HG03066 (cell line): ENCODE measurements around the gene LEFTY1.

Experiments used
- ATAC-seq: cut with Tn5 transposase; IDR thresholded peaks from one replicate; pipeline ENCODE4 v1.9.1; 2021; ENCODE audit warnings: low read depth; ENCODE audit not compliant: unreplicated experiment

The LEFTY1 gene

GRCh38 chr1:225874431-225874830, 14.5 kb downstream of the LEFTY1 start:
- no peak for ATAC-seq

DNA sequence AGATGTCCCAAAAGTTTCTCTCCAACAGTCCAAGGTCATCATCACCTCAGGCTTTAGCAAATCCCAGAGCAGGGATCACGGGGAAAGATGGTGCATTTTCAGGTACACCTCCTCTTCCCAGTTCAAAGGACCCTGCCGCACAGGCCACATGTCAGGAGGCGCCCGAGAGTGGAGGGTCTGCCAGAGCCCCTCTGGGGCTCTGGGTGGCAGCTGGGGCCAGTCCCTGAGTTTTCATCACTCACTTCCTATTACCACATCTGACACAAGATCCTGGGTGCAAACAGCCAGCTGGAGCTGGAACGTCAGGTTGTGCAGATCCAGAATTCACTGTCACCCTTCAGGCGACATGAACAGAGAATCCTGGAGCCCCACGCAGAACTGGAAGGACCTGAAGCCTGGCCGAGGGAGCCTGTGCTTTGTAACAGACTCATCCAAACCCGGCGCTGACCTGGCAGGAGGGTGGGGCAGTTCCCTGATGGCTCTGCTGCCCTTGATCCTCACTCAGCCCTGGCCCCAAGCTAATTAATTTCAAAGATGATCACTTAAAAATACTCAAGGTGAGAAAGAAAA, 15.6 kb downstream of the LEFTY1 start:
- no peak for ATAC-seq

DNA sequence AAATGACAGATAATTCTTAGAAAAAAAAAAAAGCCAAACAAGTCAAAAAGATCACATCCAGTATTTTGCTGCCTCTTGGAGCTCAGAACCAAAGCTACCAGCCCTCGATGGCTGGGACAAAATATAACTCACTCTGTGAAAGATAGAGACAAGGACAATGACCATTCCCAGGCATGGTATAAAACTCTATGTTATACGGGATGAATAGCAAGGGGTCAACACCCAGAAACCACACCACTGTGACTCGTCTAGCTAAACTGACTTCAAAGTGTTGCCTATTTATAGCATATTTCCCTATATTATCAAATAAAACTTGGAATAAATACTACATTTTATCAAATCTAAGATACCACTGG, 16.9 kb downstream of the LEFTY1 start:
- no peak for ATAC-seq

- no peak for ATAC-seq
Observed at GRCh38 chr1:225871359-225872074, 17.4 kb downstream of the LEFTY1 start.

GRCh38 chr1:225870911-225871310, 18.0 kb downstream of the LEFTY1 start:
- ATAC-seq = no peak

DNA sequence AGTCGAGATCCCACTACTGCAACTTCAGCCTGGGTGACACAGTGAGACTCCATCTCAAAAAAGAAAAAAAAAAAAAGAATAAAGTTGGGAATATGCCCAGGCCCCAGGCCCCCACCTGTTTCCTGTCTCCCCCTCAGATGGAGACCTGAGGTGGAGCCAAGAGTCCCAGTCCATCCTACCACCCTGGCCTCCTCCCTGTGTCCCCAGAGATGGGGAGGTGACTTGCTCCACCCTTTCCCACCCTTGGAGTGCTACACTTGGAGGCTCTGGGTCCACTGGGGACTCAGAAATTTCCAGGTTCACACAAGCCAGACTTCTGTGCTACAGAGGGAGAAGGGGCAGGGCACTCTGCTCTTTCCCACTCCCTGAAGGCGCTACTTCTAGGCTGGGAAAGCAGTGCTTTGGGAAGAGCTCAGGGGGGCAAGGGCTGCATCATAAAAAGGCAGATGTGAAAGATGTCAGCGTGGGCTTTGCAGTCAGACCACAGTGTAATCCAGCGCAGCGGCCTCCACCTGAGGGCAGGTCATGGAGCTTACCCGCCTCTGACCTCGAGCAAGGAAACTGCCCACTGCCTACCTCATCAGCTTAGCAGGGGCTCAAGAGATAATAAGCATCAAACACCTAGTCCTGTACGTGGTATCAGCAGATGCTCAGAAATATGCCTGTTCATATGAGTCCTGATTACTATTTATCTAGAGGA, 20.2 kb downstream of the LEFTY1 start:
- no peak for ATAC-seq

- no peak for ATAC-seq
Observed at GRCh38 chr1:225866981-225867380, 22.0 kb downstream of the LEFTY1 start.

DNA sequence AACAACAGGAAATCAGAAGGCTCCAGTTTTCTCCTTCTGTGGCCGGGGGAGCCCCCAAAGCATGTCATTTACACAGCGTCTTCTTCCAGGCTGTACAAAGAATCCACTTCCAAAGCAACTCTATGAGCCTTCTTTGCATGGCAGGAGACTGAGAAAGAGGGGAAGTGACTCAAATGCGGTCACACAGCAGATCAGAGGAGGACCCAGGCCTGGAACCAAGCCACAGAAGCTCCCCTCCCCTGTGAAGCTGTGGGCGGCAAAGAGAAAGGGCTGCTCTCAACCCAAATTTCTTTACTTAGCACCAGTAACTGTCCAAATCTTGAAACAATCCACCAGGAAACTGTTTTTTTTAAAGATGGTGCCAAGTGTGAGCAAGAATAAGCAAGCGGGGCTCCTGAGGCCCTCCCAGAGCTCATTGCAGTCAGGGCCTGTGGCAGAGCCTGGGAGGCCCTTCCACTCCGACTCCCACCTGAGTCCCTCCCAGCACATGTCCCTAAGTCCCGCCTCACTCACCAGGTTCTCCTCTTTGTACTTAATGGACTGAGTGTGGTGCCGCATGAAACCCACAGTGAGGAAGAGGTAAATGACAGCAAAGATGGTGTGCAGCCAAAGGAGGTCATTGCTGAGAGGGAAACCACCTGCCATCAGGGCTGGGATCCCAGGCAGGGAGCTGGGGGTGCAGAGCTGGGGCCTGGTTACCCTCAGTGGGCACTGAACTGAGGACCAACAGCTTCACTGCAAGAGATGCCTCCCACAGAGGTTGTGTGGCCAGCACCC, 22.7 kb downstream of the LEFTY1 start:
- ATAC-seq = no peak

GRCh38 chr1:225865514-225865913, 23.4 kb downstream of the LEFTY1 start:
- no peak for ATAC-seq

DNA sequence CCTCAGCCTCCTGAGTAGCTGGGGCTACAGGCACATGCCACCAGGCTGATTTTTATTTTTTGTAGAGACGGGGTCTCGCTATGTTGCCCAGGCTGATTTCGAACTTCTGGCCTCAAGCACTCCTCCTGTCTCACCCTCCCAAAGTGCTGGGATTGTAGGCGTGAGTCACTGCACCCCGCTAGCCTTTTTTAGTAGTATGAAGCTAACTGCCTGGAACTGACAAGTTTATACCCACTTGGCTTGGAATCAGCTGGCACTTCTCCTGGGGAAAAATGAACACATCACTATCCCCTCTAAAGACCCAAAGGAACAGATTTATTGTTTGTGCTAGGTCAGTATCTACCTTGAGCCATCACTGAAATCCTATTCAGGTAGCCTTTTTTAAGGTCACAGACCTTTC, 25.8 kb downstream of the LEFTY1 start:
- no peak for ATAC-seq

- no peak for ATAC-seq
Observed at GRCh38 chr1:225862581-225862950, 26.4 kb downstream of the LEFTY1 start.

- no peak for ATAC-seq
Observed at GRCh38 chr1:225861834-225862580, 26.9 kb downstream of the LEFTY1 start.

DNA sequence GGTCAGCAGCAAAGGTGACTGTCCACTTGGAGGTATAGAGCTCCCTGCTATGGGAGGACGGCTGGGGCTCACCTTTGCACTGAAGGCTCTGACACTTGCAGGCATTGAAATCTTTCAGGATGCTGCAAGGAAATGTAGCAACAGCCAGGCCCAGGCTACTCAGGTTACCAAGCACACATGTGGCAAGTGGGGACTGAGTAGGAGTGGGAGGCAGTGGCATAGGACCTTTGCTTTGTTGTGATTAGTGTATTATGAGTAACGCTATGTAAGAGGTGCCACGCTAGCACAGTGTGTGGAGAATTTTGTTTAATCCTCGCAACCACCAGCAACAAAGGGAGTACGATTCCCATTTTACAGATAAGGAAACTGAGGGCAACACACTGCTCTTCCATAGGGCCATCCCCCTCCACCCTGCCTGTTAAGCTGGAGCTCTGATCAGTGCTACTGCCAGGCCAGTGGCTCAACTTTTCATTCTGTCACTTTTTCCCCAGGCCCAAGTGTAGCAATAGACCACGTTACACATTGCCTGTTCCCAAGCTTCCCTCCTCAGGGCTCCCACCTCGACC, 28.0 kb downstream of the LEFTY1 start:
- no peak for ATAC-seq

DNA sequence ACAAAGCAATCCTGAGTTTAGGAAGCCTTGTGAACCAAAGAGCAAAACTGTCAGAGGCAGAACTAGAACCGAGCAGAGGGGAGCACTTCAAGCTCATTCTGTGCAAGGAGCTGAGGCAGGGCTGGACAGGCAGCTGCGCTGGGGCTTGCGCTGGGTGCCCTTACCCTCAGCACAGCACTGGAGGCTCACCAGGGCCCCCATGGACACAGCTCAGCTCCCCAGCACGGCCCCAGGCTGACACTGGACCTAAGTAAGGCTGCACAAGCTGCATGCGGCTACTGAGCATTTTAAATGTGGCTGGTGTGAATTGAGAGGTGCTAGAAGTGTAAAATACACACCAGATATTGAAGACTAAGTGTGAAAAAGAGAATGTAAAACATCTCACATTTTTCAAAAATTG, 28.8 kb downstream of the LEFTY1 start:
- no peak for ATAC-seq

DNA sequence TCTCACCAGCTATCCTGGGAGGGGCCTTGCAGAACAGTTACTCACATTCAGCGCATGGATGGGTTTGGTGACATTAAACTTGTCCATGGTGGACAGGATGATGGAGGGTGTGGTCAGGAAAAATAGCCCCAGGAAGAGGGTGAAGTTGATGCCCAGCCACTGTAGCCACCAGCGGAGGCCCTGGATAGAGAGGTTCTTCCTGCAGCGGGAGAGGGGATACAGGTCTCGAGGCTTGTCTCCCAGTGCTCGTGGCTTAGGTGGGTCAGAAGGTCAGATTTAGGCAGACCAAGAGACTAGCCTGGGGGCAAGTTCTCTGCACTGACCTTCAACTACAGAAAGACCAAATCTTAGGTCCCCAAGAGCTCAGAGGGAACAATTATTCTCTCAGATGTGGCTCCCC, 29.8 kb downstream of the LEFTY1 start:
- no peak for ATAC-seq

DNA sequence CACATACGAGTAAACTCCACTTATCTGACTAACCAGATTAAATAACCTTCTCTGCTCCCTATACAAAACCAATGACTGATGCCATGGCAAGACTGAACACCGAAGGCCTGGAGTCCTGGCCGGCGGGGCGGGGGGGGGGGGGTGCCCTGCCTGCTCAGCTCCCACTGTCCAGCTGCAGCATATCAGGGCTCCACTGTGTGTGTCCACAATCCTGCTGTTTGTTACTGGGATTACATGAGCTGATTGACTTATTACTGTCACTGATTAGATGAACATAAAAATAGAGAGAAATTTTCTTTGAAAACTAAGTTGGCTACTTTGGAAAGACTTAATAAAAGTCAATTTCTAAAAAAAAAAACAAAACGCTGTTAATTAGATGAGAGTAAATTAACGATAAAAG, 31.7 kb downstream of the LEFTY1 start:
- ATAC-seq = no peak

DNA sequence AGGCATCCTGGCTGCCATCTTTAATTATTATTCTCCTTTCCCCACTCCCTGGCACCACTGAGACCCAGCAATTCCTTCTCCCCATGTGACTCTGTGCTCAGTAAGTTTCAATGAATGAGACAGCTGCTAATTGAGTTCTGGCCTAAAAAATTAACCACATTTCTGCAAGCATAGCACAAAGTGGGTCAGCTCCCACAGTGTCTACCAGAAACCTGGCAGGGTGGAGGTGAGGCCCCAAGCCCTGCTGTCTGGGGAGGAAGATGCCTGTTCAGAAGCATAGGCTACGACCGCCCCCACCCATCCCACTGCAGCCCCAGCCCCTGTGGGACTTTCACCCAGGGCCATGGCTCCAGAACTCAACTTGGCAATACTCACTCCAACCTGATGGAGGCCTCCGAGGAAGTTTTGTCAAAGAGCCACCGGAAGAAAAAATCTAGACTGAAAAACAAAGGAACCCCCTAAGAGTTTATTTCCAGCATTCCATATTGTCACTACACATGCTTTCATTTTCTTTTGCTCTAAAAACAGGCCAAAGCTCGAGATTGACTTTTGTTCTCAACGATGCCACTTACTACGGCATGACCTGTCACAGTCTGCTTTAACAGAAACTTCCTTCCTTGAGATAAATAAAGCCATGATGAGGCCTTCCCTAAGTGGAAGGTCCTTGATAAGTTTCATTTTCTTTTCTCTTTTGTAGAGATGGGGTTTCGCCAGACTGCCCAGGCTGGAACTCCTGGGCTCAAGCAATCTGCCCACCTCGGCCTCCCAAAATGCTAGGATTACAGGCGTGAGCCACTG, 33.2 kb downstream of the LEFTY1 start:
- no peak for ATAC-seq

GRCh38 chr1:225853441-225853840, 35.5 kb downstream of the LEFTY1 start:
- ATAC-seq = no peak

- ATAC-seq = no peak
Observed at GRCh38 chr1:225852413-225853124, 36.4 kb downstream of the LEFTY1 start.
